Erythroblast (primary cell): ENCODE data around the gene OS9.

ENCODE experiments used
- GATA1 ChIP-seq: IDR thresholded peaks from 2 replicates; pipeline ENCODE4 v1.6.1; 2011; ENCODE audit warnings: low read depth, mild to moderate bottlenecking, control low read depth, low read length, moderate library complexity
- POLR2A ChIP-seq: IDR thresholded peaks from 2 replicates; pipeline ENCODE4 v1.6.1; 2011; ENCODE audit warnings: mild to moderate bottlenecking, low read length

DNA sequence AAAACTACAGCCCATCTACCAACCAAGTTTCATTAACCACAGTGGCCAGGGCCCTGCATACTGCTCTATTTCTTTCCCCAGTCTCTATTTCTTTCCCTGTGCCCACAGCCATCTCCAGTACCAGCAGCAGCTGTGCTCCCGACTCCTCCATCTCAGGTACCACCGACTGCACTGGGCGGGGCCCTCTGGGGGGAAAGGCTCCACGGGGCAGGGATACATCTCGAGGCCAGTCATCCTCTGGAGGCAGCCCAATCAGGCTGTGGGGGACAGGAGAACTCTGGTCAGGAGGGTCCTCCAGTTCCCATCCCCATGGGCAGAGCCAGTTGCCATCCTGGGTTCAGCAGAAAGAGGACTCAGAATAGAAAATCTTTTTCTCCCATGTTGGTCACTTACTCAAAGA is 55.1 kb downstream of the OS9 start:
- no peak for TF ChIP-seq POLR2A
- TF ChIP-seq GATA1: no peak
